Cortex of kidney (tissue), 1 donor: ENCODE results near the gene OBSL1.

Source experiments
- DNase-seq: peaks from one replicate; lab custom pipeline; 2025; lab: John Stamatoyannopoulos, UW

OBSL1 gene

GRCh38 chr2:219548990-219549389, 22.3 kb downstream of the OBSL1 start:
- no peak for DNase-seq

GRCh38 chr2:219547621-219548020, 23.7 kb downstream of the OBSL1 start:
- DNase-seq, result no peak

- no peak for DNase-seq
These were observed 25.4 kb downstream of the OBSL1 start for GRCh38 chr2:219545943-219546352.

- DNase-seq, result no peak
These were observed 25.9 kb downstream of the OBSL1 start for GRCh38 chr2:219545295-219545942.

GRCh38 chr2:219544567-219544966, 26.8 kb downstream of the OBSL1 start:
- DNase-seq, result no peak

GRCh38 chr2:219543596-219544358, 27.6 kb downstream of the OBSL1 start, which contains the start of the genes CHPF and TMEM198:
Gene CHPF, minus strand, starts transcription at chr2:219543809. Its CDS starts 271 bp downstream, at chr2:219543538.
Gene TMEM198, plus strand, starts transcription at chr2:219544028. Its CDS starts 700 bp downstream, at chr2:219544728.
- peak; percentile 79 for DNase-seq

- peak; percentile 49 for DNase-seq
These were observed 28.3 kb downstream of the OBSL1 start for GRCh38 chr2:219542931-219543595.

- DNase-seq, result peak; percentile 56
These were observed 29.6 kb downstream of the OBSL1 start for GRCh38 chr2:219541611-219542180.

- no peak for DNase-seq
These were observed 30.4 kb downstream of the OBSL1 start for GRCh38 chr2:219540784-219541504.

- DNase-seq, result no peak
These were observed 31.2 kb downstream of the OBSL1 start for GRCh38 chr2:219539926-219540678.

- no peak for DNase-seq
These were observed 32.2 kb downstream of the OBSL1 start for GRCh38 chr2:219538956-219539788.

GRCh38 chr2:219538504-219538951, 32.8 kb downstream of the OBSL1 start:
- DNase-seq, result no peak

- no peak for DNase-seq
These were observed 33.5 kb downstream of the OBSL1 start for GRCh38 chr2:219537657-219538488.

- DNase-seq, result no peak
These were observed 34.4 kb downstream of the OBSL1 start for GRCh38 chr2:219536967-219537366.

- no peak for DNase-seq
These were observed 34.9 kb downstream of the OBSL1 start for GRCh38 chr2:219536425-219536824.

GRCh38 chr2:219533930-219534661, 37.2 kb downstream of the OBSL1 start:
- no peak for DNase-seq

- no peak for DNase-seq
These were observed 39.0 kb downstream of the OBSL1 start for GRCh38 chr2:219532378-219532649.

GRCh38 chr2:219531639-219532377, 39.5 kb downstream of the OBSL1 start:
- DNase-seq, result no peak
